ENCODE measurements around the gene PDGFA.

The PDGFA gene

GRCh38 chr7:475425-475728 lies 44.3 kb downstream of the PDGFA start:
- DNase-seq = no peak
- Histone ChIP-seq H3K27me3 (replicated peaks) (no peaks in the 10 kb centered on the region), H3K27ac (no peak overlapping the region), H3K4me3 (ENCODE audit: low read depth, low read length) (no peak overlapping the region), H3K36me3 (replicated peaks) (no peaks in the 10 kb centered on the region)
- TF ChIP-seq, protein P1, sequence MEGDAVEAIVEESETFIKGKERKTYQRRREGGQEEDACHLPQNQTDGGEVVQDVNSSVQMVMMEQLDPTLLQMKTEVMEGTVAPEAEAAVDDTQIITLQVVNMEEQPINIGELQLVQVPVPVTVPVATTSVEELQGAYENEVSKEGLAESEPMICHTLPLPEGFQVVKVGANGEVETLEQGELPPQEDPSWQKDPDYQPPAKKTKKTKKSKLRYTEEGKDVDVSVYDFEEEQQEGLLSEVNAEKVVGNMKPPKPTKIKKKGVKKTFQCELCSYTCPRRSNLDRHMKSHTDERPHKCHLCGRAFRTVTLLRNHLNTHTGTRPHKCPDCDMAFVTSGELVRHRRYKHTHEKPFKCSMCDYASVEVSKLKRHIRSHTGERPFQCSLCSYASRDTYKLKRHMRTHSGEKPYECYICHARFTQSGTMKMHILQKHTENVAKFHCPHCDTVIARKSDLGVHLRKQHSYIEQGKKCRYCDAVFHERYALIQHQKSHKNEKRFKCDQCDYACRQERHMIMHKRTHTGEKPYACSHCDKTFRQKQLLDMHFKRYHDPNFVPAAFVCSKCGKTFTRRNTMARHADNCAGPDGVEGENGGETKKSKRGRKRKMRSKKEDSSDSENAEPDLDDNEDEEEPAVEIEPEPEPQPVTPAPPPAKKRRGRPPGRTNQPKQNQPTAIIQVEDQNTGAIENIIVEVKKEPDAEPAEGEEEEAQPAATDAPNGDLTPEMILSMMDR (IDR thresholded peaks at IDR 0.05; ENCODE audit: low read depth, low read length, missing control alignments) = no peak
- in situ Hi-C loops (cut with HindIII; ENCODE audit: low pct_ligation_motif_present, low sequenced_read_pairs) = no loop called here

DNA sequence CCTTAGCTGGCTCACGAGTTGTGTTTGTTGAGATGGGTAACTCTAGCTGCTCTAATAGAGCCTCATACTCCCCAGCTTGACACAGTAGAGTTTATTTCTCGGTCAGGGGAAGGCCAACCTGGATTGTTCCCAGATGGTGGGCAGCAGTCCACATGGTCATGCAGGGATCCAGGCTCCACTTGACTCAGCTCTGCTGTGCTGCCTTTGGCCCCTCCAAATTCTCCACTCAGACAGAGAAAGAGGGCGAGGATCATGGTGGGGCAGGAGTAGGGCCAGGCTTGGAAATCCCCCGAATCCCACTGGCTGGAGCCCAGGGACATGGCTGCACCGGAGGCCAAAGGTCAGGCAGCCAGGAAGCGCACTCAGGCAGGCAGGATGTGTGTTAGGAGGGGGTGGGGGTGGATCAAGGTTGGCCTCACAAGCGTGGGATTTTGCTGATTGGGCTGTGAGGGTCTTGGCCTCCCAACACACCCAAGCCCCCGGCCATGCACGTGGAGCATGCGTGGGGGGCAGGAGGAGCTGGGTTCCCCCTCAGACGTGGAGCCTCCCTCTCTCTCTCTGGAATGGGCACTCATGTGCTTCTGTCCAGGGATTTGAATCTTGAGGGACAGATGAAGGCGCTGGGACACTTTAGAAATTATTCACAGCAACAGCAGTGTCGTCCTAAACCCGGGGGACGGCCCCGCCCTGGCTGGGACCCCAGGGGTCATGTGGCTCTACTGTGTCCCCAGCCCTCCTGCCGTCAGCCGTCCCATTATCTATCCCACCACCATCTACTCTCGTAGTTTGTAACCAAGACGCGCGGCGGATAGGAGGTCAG lies 44.8 kb downstream of the PDGFA start:
- Histone ChIP-seq H3K4me3 (ENCODE audit: low read depth, low read length) (no peak overlapping the region), H3K27me3 (replicated peaks) (no peaks in the 10 kb centered on the region), H3K36me3 (replicated peaks) (no peaks in the 10 kb centered on the region), H3K27ac (no peak overlapping the region)
- in situ Hi-C loops (cut with HindIII; ENCODE audit: low pct_ligation_motif_present, low sequenced_read_pairs) = no loop called here
- DNase-seq = no peak
- TF ChIP-seq, protein P1 (IDR thresholded peaks at IDR 0.05; ENCODE audit: low read depth, low read length, missing control alignments) = no peak

- no peak overlapping the region for H3K4me3 ChIP-seq (ENCODE audit: low read depth, low read length)
- no peak for DNase-seq
These were observed 45.6 kb downstream of the PDGFA start for GRCh38 chr7:473870-474604.

GRCh38 chr7:473211-473734 lies 46.4 kb downstream of the PDGFA start:
- Histone ChIP-seq H3K4me3 (ENCODE audit: low read depth, low read length) (no peak overlapping the region), H3K27ac (no peak overlapping the region), H3K36me3 (replicated peaks) (no peaks in the 10 kb centered on the region), H3K27me3 (replicated peaks) (no peaks in the 10 kb centered on the region)
- in situ Hi-C loops (cut with HindIII; ENCODE audit: low pct_ligation_motif_present, low sequenced_read_pairs) = no loop called here
- no peak for DNase-seq
- TF ChIP-seq, protein P1 (IDR thresholded peaks at IDR 0.05; ENCODE audit: low read depth, low read length, missing control alignments) = no peak

More at GRCh38 chr7:473870-474604, 45.6 kb downstream of the PDGFA start:
- TF ChIP-seq, protein P1 (IDR thresholded peaks at IDR 0.05; ENCODE audit: low read depth, low read length, missing control alignments) = no peak
- in situ Hi-C loops (cut with HindIII; ENCODE audit: low pct_ligation_motif_present, low sequenced_read_pairs) = no loop called here
- Histone ChIP-seq H3K36me3 (replicated peaks) (no peaks in the 10 kb centered on the region), H3K27me3 (replicated peaks) (no peaks in the 10 kb centered on the region), H3K27ac (no peak overlapping the region)

GRCh38 chr7:472640-472957 lies 47.0 kb downstream of the PDGFA start:
- TF ChIP-seq, protein P1 (IDR thresholded peaks at IDR 0.05; ENCODE audit: low read depth, low read length, missing control alignments) = no peak
- Histone ChIP-seq H3K27me3 (replicated peaks) (no peaks in the 10 kb centered on the region), H3K27ac (no peak overlapping the region), H3K36me3 (replicated peaks) (no peaks in the 10 kb centered on the region), H3K4me3 (ENCODE audit: low read depth, low read length) (no peak overlapping the region)
- DNase-seq = no peak
- in situ Hi-C loops (cut with HindIII; ENCODE audit: low pct_ligation_motif_present, low sequenced_read_pairs) = no loop called here

All from brain microvascular endothelial cell (primary cell).